Transverse colon (tissue), 4 donors: ENCODE measurements around the gene FMO4. TPM values are rescaled to one million over a fixed set of nuclear protein-coding genes. Genes with fewer than 3 reads are reported as not detected.

Source experiments
- DNase-seq: peaks from one replicate; pipeline ENCODE4 v3.0.0-alpha.2; 2019
- H3K27ac ChIP-seq, 4 donors: fragments of 200-600 bp; sonication (generic); 2 replicates each; pipeline ENCODE4 v1.5.1; 2016 to 2018; ENCODE audit warnings: inconsistent platforms in 4 of 4
- H3K27me3 ChIP-seq: fragments of 200-600 bp; sonication (generic); 2 replicates; pipeline ENCODE4 v1.5.1; 2017; ENCODE audit warnings: inconsistent platforms
- H3K36me3 ChIP-seq, 4 donors: fragments of 200-600 bp; sonication (generic); 2 replicates each; pipeline ENCODE4 v1.5.1; 2017 to 2019; ENCODE audit warnings: inconsistent platforms in 4 of 4
- H3K4me1 ChIP-seq, 4 donors: fragments of 200-600 bp; sonication (generic); 2 replicates each; pipeline ENCODE4 v1.5.1; 2017 to 2020; ENCODE audit warnings: inconsistent platforms in 4 of 4
- H3K4me3 ChIP-seq, 4 donors: fragments of 200-600 bp; sonication (generic); 1 replicate in 1 of 4; 2 replicates in 3 of 4; pipeline versions ENCODE4 v1.5.1 to v1.6.1; 2017 to 2019; ENCODE audit warnings: inconsistent platforms in 4 of 4
- H3K9me3 ChIP-seq, 2 donors: fragments of 200-600 bp; sonication (generic); 2 replicates each; pipeline ENCODE4 v1.5.1; 2017 to 2019; ENCODE audit warnings: inconsistent platforms in 2 of 2
- CTCF ChIP-seq, 5 experiments: fragments of 200-600 bp in 3 of 5; fragments of 450-650 bp in 2 of 5; sonication (generic) in 3 of 5; IDR thresholded peaks; 1 replicate in 2 of 5; 2 replicates in 3 of 5; pipeline ENCODE4 v1.5.1; 2016 to 2017; ENCODE audit warnings: antibody characterized with exemption in 5 of 5, inconsistent platforms in 3 of 5, mild to moderate bottlenecking in 2 of 5, moderate library complexity in 1 of 5
- EP300 ChIP-seq: sonication (generic); formaldehyde crosslinking; IDR thresholded peaks from one replicate; pipeline ENCODE4 v1.6.1; 2017; ENCODE audit warnings: antibody characterized with exemption, low read depth
- POLR2A ChIP-seq: fragments of 450-650 bp; IDR thresholded peaks from one replicate; pipeline ENCODE4 v1.6.1; 2016; ENCODE audit warnings: antibody characterized with exemption, mild to moderate bottlenecking, moderate library complexity
- POLR2AphosphoS5 ChIP-seq, 3 donors: sonication (generic); formaldehyde crosslinking; IDR thresholded peaks; one replicate each; pipeline ENCODE4 v1.6.1; 2016; ENCODE audit warnings: antibody characterized with exemption in 3 of 3
- WGBS, 2 donors: methylation state at CpG; one replicate each; pipeline ENCODE4 v1.1.5; 2018; ENCODE audit warnings: low coverage in 1 of 2; 5-methylcytosine and 5-hydroxymethylcytosine counted together
- in situ Hi-C, 4 donors: fragments of 200-750 bp; cut with MboI; loops; one replicate each; pipeline versions ENCODE4 v1.15.0 to v1.15.1; 2017; ENCODE audit warnings: low sequenced_read_pairs in 3 of 4, low pct_ligation_motif_present in 1 of 4, low pct_unique_long_range_greater_than_20kb in 1 of 4
- intact Hi-C: fragments of 100-400 bp; cut with DNase I; formaldehyde crosslinking; loops from one replicate; pipeline ENCODE4 v1.15.1; 2023; ENCODE audit warnings: low total_unique reads
- total RNA-seq, 4 donors: library from RNA; depleted of rRNA; stranded (reverse); fragments of >200 nt; gene quantifications; one replicate each; pipeline ENCODE4 v1.1.0, GENCODE V29; 2016

The FMO4 gene
- 100 to 1,000 TPM in 1 of 4 donors, 10 to 100 TPM in 1, 1 to 10 TPM in 1, under 1 TPM in 1; 1.00 to 178 (median 17.6) TPM for total RNA-seq

GRCh38 chr1:171313835-171314320 lies at the start of gene FMO4:
Gene FMO4 (plus strand): TSS chr1:171314183. CDS start chr1:171319826, 5,643 bp downstream.
- DNase-seq, result peak; percentile 92
- peaks cover 4 to 14% (median 6%) of the 10 kb centered on the region in 4 donors for H3K4me1 ChIP-seq
- H3K9me3 ChIP-seq, result no peaks in the 10 kb centered on the region
- no peaks in the 10 kb centered on the region for H3K27me3 ChIP-seq
- no peaks in the 10 kb centered on the region for H3K36me3 ChIP-seq
- 0% methylated on average over 10 of the region's 10 CpGs for WGBS, 2 donors
- in situ Hi-C loops (loop anchor here in 2 of 4 donors (10.0 to 25.0 kb wide), 2 partner anchors 69 to 352 kb away; partner anchors contain the start of gene FMO1 (in 2 of the 2)), intact Hi-C loops (no loop called here)
- H3K27ac ChIP-seq, result peak within 1 kb of the TSS; percentile 36 to 84 (median 63)
- H3K4me3 ChIP-seq, result peak within 1 kb of the TSS in 3 of 4 donors; percentile 5 to 45 (median 26)
- TF ChIP-seq POLR2A (peak; percentile 65), POLR2AphosphoS5 (IDR thresholded peaks at IDR 0.05) (peak; percentile 55 to 90 (median 84)), EP300 (no peak), CTCF (IDR thresholded peaks at IDR 0.05) (peak; percentile 65 to 91 (median 78))

DNA sequence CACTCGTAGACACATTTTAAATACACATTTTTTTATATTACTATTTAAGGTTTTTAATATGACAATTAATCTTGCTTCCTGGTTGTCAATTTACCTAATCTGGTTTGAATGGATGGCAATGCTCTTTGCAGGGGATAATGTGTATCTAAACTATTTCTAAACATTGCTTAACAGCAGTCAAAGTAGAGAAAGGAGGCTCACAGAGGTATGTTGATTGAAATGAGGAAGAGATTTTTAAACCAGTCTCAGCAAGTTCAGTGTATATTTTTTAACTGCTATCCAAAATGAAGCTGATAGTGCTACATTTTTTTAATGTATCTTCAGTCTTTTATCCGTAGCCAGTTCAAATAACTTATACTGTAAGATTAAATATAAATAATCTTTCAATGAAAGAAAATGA lies 48.3 kb upstream of the FMO4 start:
- no peak overlapping the region for H3K27ac ChIP-seq
- intact Hi-C loops, result no loop called here
- no peaks in the 10 kb centered on the region for H3K27me3 ChIP-seq
- H3K4me3 ChIP-seq, result no peak overlapping the region
- no peaks in the 10 kb centered on the region for H3K9me3 ChIP-seq
- H3K4me1 ChIP-seq, result no peaks in the 10 kb centered on the region
- in situ Hi-C loops, result no loop called here
- no peak for DNase-seq
- TF ChIP-seq POLR2AphosphoS5 (IDR thresholded peaks at IDR 0.05) (no peak), EP300 (no peak), CTCF (IDR thresholded peaks at IDR 0.05) (no peak), POLR2A (no peak)
- H3K36me3 ChIP-seq, result no peaks in the 10 kb centered on the region
- 69 to 72% methylated on average over 2 of the region's 2 CpGs for WGBS, 2 donors

DNA sequence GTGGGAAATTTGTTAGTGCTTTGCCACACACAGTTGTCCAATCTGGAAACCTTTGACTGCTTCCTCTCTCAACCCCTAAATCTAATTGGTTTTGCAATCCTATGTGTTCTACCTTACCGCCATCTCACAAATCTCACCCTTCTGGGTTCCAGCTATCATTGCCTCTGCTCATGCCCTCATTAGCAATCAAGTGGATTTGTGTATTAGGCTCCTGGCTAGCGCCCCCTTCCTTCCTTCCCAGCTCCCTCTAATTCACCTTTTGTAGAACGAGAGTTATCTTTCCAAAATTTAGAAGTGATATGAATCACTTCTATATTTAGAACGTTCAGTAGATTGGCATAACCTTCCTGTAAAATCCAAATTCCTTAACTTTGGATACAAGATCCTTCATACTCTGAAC lies 47.1 kb upstream of the FMO4 start:
- TF ChIP-seq POLR2AphosphoS5 (IDR thresholded peaks at IDR 0.05) (no peak), POLR2A (no peak), CTCF (IDR thresholded peaks at IDR 0.05) (no peak), EP300 (no peak)

GRCh38 chr1:171267391-171267790 lies 46.6 kb upstream of the FMO4 start:
- Histone ChIP-seq H3K4me1 (no peaks in the 10 kb centered on the region), H3K27me3 (no peaks in the 10 kb centered on the region), H3K36me3 (no peaks in the 10 kb centered on the region), H3K27ac (no peak overlapping the region), H3K4me3 (no peak overlapping the region), H3K9me3 (no peaks in the 10 kb centered on the region)
- WGBS, 2 donors, result 40 to 45% methylated on average over 1 of the region's 1 CpG
- TF ChIP-seq CTCF (IDR thresholded peaks at IDR 0.05) (no peak), POLR2AphosphoS5 (IDR thresholded peaks at IDR 0.05) (no peak), EP300 (no peak), POLR2A (no peak)
- in situ Hi-C loops (no loop called here), intact Hi-C loops (no loop called here)
- no peak for DNase-seq

More for the DNA sequence above, 47.1 kb upstream of the FMO4 start:
- in situ Hi-C loops, result no loop called here
- H3K4me3 ChIP-seq, result no peak overlapping the region
- 68 to 69% methylated on average over 4 of the region's 4 CpGs for WGBS, 2 donors
- intact Hi-C loops, result no loop called here
- H3K9me3 ChIP-seq, result no peaks in the 10 kb centered on the region
- H3K4me1 ChIP-seq, result no peaks in the 10 kb centered on the region
- H3K36me3 ChIP-seq, result no peaks in the 10 kb centered on the region
- no peak for DNase-seq
- no peaks in the 10 kb centered on the region for H3K27me3 ChIP-seq
- H3K27ac ChIP-seq, result no peak overlapping the region
